Measurements from ENCODE around the gene WFIKKN2.
A peak's percentile ranks its signal among the peaks of the same experiment; 100 is the strongest.

Gene WFIKKN2

GRCh38 chr17:50836826-50837225 is 1.4 kb downstream of the WFIKKN2 start:
- no peak for DNase-seq

GRCh38 chr17:50837286-50837979 is 2.0 kb downstream of the WFIKKN2 start:
- DNase-seq = no peak

GRCh38 chr17:50837980-50838954 is 2.9 kb downstream of the WFIKKN2 start:
- no peak for DNase-seq

DNA sequence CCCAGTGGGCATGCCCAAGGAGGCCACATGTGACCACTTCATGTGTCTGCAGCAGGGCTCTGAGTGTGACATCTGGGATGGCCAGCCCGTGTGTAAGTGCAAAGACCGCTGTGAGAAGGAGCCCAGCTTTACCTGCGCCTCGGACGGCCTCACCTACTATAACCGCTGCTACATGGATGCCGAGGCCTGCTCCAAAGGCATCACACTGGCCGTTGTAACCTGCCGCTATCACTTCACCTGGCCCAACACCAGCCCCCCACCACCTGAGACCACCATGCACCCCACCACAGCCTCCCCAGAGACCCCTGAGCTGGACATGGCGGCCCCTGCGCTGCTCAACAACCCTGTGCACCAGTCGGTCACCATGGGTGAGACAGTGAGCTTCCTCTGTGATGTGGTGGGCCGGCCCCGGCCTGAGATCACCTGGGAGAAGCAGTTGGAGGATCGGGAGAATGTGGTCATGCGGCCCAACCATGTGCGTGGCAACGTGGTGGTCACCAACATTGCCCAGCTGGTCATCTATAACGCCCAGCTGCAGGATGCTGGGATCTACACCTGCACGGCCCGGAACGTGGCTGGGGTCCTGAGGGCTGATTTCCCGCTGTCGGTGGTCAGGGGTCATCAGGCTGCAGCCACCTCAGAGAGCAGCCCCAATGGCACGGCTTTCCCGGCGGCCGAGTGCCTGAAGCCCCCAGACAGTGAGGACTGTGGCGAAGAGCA is 4.4 kb downstream of the WFIKKN2 start:
- DNase-seq = no peak

DNA sequence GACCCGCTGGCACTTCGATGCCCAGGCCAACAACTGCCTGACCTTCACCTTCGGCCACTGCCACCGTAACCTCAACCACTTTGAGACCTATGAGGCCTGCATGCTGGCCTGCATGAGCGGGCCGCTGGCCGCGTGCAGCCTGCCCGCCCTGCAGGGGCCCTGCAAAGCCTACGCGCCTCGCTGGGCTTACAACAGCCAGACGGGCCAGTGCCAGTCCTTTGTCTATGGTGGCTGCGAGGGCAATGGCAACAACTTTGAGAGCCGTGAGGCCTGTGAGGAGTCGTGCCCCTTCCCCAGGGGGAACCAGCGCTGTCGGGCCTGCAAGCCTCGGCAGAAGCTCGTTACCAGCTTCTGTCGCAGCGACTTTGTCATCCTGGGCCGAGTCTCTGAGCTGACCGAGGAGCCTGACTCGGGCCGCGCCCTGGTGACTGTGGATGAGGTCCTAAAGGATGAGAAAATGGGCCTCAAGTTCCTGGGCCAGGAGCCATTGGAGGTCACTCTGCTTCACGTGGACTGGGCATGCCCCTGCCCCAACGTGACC is 5.0 kb downstream of the WFIKKN2 start:
- DNase-seq = no peak

GRCh38 chr17:50841277-50841948 is 6.0 kb downstream of the WFIKKN2 start:
- no peak for DNase-seq

DNA sequence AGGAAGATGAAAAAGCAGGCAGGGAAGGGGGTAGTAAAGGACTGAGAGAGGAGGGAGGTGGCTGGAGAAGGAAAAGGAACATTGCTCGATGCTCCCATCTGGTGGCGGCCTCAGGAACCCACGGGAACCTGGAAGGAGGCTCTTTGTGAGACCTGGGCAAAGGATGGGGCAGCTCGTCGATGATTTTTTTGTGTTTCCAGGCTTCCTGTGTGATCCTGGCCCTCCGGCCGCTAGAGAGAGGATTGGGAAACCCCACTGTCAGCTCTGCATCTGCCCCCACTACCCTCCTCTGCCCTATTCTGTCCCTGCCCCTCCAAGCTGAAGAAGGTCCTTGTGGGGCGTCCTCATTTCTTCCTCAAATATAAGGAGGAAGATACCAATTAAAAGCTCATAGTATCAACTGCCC is 6.6 kb downstream of the WFIKKN2 start:
- DNase-seq = peak; percentile 54

GRCh38 chr17:50842506-50843149 is 7.2 kb downstream of the WFIKKN2 start:
- no peak for DNase-seq

- DNase-seq = no peak
Observed at GRCh38 chr17:50843150-50843905, 7.9 kb downstream of the WFIKKN2 start.

DNA sequence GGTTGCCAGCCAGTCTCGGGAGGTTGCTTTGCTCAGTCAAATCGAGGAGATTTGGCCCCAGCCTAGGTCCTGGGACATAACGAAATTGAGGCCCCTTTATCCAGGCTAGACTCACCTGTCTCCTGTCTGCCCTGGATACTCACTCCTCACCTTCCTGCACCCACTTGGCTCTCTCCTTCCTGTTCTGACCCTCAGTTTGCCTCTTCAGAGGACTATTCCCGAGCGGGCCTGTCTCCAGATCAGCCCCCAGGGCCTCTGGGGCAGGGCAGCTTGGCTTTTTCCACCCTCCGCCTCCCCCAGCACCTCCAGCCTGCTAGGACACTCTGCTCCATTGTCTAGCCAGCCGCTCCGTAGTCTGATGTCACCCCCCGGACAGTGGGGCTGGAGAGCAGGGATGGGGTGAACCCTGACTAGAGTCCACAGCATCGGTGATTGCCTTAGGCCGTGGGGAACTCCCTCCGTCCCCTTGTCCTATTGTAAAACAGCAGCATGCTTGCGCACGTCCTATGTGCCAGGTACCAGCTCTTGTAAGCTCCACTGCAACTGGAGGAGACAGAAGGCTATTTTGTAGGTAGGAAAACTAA is 8.8 kb downstream of the WFIKKN2 start:
- DNase-seq = no peak

GRCh38 chr17:50845240-50846147 is 10.1 kb downstream of the WFIKKN2 start:
- DNase-seq = no peak

GRCh38 chr17:50847566-50847965 is 12.2 kb downstream of the WFIKKN2 start:
- DNase-seq = no peak

- DNase-seq = no peak
Observed at GRCh38 chr17:50848039-50848438, 12.7 kb downstream of the WFIKKN2 start.

GRCh38 chr17:50848711-50849110 is 13.3 kb downstream of the WFIKKN2 start:
- DNase-seq = no peak

DNA sequence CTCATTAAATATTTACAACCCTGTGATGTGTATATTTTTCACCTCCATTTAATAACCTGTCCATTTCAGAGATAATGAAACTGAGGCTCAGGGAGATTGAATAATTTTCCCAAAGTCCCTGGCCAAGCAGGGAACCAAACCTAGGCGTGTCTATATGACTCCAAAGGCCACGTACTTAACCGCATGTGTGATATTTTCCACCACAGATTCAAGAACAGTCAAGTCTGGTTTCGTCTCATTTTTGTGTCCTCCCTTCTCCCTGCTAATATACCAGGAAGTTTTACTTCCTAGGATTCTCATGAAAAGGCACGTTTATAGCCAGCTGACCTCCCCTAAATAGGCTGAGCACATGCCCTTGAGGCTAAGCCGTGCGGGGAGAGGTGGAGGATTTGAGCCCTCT is 15.3 kb downstream of the WFIKKN2 start:
- no peak for DNase-seq

- DNase-seq = no peak
Observed at GRCh38 chr17:50853015-50853615, 17.7 kb downstream of the WFIKKN2 start.

DNA sequence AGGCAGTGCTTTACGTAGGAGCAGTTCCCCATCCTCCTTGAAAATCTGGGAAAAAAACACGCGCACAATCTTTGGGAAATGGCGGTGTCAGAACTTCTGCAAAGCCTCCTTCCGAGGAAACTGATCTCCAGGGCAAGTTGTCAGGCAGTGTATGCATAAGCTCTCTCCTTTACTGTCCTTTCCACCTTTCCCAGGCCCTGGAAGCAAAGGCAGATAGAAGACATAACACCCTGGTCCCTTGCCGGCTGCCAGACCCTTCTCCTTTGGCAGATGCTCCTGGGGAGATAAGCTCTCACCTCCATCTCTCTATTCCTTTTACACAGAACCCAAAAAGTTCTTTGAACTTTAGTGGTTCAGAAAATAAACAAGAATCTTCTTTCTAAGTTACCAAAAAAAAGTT is 18.4 kb downstream of the WFIKKN2 start:
- no peak for DNase-seq

GRCh38 chr17:50855708-50856330 is 20.4 kb downstream of the WFIKKN2 start:
- DNase-seq = no peak

DNA sequence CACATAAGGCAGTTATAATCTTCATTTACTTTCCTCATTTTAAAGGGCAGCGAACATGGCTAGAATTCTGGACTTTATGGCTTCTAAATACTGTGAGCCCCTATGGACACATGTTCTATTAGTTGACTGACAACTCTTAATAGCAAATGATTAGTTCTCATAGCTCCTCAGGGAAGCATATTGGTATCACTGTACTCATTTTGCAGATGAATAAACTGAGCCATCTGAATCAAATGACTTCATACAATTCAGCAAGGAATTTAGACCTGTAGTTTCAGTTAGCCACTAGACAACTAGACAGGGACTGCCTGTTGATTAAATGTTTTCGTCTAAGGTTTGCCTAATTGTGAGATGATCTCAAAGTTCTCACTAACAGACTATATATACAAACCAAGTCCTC is 21.0 kb downstream of the WFIKKN2 start:
- no peak for DNase-seq
